ENCODE results near the gene EXOC6.

DNA sequence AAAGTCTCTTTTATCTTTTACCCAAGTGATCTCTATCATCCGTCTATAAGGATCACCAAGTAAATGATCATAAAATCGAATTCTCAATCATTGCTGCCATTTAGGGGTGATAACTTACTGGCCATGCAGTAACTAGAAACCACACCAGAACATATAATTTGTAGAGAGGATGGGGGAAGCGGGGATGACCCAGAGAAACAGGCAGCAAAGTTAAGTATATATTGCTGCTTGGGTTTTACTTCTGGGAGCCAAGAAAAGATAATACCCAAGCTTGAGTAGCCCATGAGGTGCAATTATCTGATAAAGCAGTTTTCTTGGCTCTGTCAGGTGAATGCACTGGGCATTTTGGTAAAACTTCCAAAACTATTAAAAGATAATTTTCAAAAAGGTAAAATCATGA, 18.9 kb downstream of the EXOC6 start:
- TF ChIP-seq, protein P1, sequence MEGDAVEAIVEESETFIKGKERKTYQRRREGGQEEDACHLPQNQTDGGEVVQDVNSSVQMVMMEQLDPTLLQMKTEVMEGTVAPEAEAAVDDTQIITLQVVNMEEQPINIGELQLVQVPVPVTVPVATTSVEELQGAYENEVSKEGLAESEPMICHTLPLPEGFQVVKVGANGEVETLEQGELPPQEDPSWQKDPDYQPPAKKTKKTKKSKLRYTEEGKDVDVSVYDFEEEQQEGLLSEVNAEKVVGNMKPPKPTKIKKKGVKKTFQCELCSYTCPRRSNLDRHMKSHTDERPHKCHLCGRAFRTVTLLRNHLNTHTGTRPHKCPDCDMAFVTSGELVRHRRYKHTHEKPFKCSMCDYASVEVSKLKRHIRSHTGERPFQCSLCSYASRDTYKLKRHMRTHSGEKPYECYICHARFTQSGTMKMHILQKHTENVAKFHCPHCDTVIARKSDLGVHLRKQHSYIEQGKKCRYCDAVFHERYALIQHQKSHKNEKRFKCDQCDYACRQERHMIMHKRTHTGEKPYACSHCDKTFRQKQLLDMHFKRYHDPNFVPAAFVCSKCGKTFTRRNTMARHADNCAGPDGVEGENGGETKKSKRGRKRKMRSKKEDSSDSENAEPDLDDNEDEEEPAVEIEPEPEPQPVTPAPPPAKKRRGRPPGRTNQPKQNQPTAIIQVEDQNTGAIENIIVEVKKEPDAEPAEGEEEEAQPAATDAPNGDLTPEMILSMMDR (IDR thresholded peaks at IDR 0.05), result no peak
- TF ChIP-seq EP300 (IDR thresholded peaks at IDR 0.05), result no peak
